ENCODE measurements around the gene PAXIP1.

Gene PAXIP1

DNA sequence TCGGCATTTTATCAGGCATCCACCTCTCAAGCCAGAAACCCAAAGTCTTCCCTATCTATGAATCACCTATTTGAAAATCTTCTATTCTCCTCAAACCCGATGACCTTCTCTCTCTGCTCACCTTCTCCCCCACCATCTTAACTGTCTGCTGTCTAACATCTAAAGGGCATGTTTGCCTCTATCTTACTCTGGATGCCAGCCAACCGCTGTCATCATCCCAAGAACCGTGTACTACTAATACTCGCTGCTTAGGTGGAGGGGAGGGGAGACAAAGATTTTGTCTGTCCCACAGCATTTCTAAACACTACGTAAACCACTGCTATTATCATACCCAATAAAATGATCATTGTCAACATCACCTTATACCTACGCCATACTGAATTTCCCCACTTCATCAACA, 29.5 kb downstream of the PAXIP1 start:
- H3K27me3 ChIP-seq (ENCODE audit: control insufficient read depth, insufficient read depth, low read length) = no peaks in the 10 kb centered on the region
- no peak overlapping the region for H3K9ac ChIP-seq (ENCODE audit: low read depth, low read length)
- no peaks in the 10 kb centered on the region for H3K4me1 ChIP-seq (ENCODE audit: control insufficient read depth, insufficient read depth, low read length)
- no peaks in the 10 kb centered on the region for H3K9me3 ChIP-seq (ENCODE audit: control insufficient read depth, insufficient read depth, low read length)
- H3K36me3 ChIP-seq (ENCODE audit: control insufficient read depth, insufficient read depth, low read length) = peaks cover 71% of the 10 kb centered on the region
- no peak overlapping the region for H3K27ac ChIP-seq (ENCODE audit: low read depth, low read length)
- no peak overlapping the region for H3K4me3 ChIP-seq (ENCODE audit: low read depth, low read length)

- Histone ChIP-seq H3K36me3 (ENCODE audit: control insufficient read depth, insufficient read depth, low read length) (peaks cover 74% of the 10 kb centered on the region), H3K27me3 (ENCODE audit: control insufficient read depth, insufficient read depth, low read length) (no peaks in the 10 kb centered on the region), H3K9ac (ENCODE audit: low read depth, low read length) (no peak overlapping the region), H3K4me3 (ENCODE audit: low read depth, low read length) (no peak overlapping the region), H3K9me3 (ENCODE audit: control insufficient read depth, insufficient read depth, low read length) (no peaks in the 10 kb centered on the region), H3K27ac (ENCODE audit: low read depth, low read length) (no peak overlapping the region), H3K4me1 (ENCODE audit: control insufficient read depth, insufficient read depth, low read length) (no peaks in the 10 kb centered on the region)
Measured at GRCh38 chr7:154968336-154969001, 34.5 kb downstream of the PAXIP1 start.

- H3K9ac ChIP-seq (ENCODE audit: low read depth, low read length) = no peak overlapping the region
- H3K4me3 ChIP-seq (ENCODE audit: low read depth, low read length) = no peak overlapping the region
- H3K27me3 ChIP-seq (ENCODE audit: control insufficient read depth, insufficient read depth, low read length) = no peaks in the 10 kb centered on the region
- H3K9me3 ChIP-seq (ENCODE audit: control insufficient read depth, insufficient read depth, low read length) = no peaks in the 10 kb centered on the region
- H3K4me1 ChIP-seq (ENCODE audit: control insufficient read depth, insufficient read depth, low read length) = no peaks in the 10 kb centered on the region
- no peak overlapping the region for H3K27ac ChIP-seq (ENCODE audit: low read depth, low read length)
- peaks cover 81% of the 10 kb centered on the region for H3K36me3 ChIP-seq (ENCODE audit: control insufficient read depth, insufficient read depth, low read length)
Measured at GRCh38 chr7:154967401-154967955, 35.4 kb downstream of the PAXIP1 start.

- no peaks in the 10 kb centered on the region for H3K27me3 ChIP-seq (ENCODE audit: control insufficient read depth, insufficient read depth, low read length)
- H3K36me3 ChIP-seq (ENCODE audit: control insufficient read depth, insufficient read depth, low read length) = peaks cover 99% of the 10 kb centered on the region
- H3K27ac ChIP-seq (ENCODE audit: low read depth, low read length) = no peak overlapping the region
- H3K9me3 ChIP-seq (ENCODE audit: control insufficient read depth, insufficient read depth, low read length) = no peaks in the 10 kb centered on the region
- H3K9ac ChIP-seq (ENCODE audit: low read depth, low read length) = no peak overlapping the region
- no peaks in the 10 kb centered on the region for H3K4me1 ChIP-seq (ENCODE audit: control insufficient read depth, insufficient read depth, low read length)
- no peak overlapping the region for H3K4me3 ChIP-seq (ENCODE audit: low read depth, low read length)
Measured at GRCh38 chr7:154965014-154965413, 37.9 kb downstream of the PAXIP1 start.

GRCh38 chr7:154960063-154960790, 42.7 kb downstream of the PAXIP1 start:
- Histone ChIP-seq H3K36me3 (ENCODE audit: control insufficient read depth, insufficient read depth, low read length) (peaks cover 97% of the 10 kb centered on the region), H3K9ac (ENCODE audit: low read depth, low read length) (no peak overlapping the region), H3K9me3 (ENCODE audit: control insufficient read depth, insufficient read depth, low read length) (no peaks in the 10 kb centered on the region), H3K4me1 (ENCODE audit: control insufficient read depth, insufficient read depth, low read length) (no peaks in the 10 kb centered on the region), H3K27me3 (ENCODE audit: control insufficient read depth, insufficient read depth, low read length) (no peaks in the 10 kb centered on the region), H3K4me3 (ENCODE audit: low read depth, low read length) (no peak overlapping the region), H3K27ac (ENCODE audit: low read depth, low read length) (no peak overlapping the region)

GRCh38 chr7:154956427-154956826, 46.5 kb downstream of the PAXIP1 start:
- H3K4me3 ChIP-seq (ENCODE audit: low read depth, low read length) = no peak overlapping the region
- no peaks in the 10 kb centered on the region for H3K4me1 ChIP-seq (ENCODE audit: control insufficient read depth, insufficient read depth, low read length)
- no peak overlapping the region for H3K9ac ChIP-seq (ENCODE audit: low read depth, low read length)
- peaks cover 93% of the 10 kb centered on the region for H3K36me3 ChIP-seq (ENCODE audit: control insufficient read depth, insufficient read depth, low read length)
- no peak overlapping the region for H3K27ac ChIP-seq (ENCODE audit: low read depth, low read length)
- H3K27me3 ChIP-seq (ENCODE audit: control insufficient read depth, insufficient read depth, low read length) = no peaks in the 10 kb centered on the region
- H3K9me3 ChIP-seq (ENCODE audit: control insufficient read depth, insufficient read depth, low read length) = no peaks in the 10 kb centered on the region

DNA sequence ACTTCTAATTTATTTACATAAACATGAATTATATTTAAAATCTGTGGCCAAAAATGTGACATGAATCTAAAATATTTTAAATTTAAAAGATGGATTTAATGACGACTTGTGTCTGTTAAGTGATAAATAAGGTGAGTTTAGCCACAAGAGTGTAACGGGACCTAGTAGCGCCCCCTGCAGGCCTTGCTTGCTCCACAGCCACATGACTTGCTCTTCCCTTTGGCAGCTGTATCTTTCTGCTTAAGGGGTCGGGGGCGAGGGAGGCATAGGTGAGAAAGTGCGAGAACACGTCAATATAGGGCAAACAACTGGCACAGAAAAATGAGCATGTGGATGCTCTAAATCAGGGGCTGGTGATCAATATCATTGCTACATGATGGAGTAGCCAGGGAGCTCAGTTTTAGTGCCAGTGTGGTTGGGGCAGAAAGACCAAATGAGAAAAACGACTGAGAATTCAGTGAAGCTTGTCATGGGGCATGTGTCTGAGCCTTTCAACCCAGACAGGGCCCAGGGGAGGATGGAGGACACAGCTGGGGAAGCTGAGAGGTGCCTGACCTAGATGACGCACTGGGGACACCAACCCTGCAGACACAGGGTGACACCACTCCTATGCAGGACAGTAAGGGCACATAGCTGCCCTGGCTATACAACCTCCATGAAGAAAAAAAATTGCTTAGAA, 49.8 kb downstream of the PAXIP1 start:
- H3K27ac ChIP-seq (ENCODE audit: low read depth, low read length) = no peak overlapping the region
- peaks cover 86% of the 10 kb centered on the region for H3K36me3 ChIP-seq (ENCODE audit: control insufficient read depth, insufficient read depth, low read length)
- no peak overlapping the region for H3K9ac ChIP-seq (ENCODE audit: low read depth, low read length)

GRCh38 chr7:154950960-154951359, 52.0 kb downstream of the PAXIP1 start:
- H3K36me3 ChIP-seq (ENCODE audit: control insufficient read depth, insufficient read depth, low read length) = peaks cover 90% of the 10 kb centered on the region

More for the DNA sequence above, 49.8 kb downstream of the PAXIP1 start:
- Histone ChIP-seq H3K4me3 (ENCODE audit: low read depth, low read length) (no peak overlapping the region), H3K27me3 (ENCODE audit: control insufficient read depth, insufficient read depth, low read length) (no peaks in the 10 kb centered on the region), H3K9me3 (ENCODE audit: control insufficient read depth, insufficient read depth, low read length) (no peaks in the 10 kb centered on the region), H3K4me1 (ENCODE audit: control insufficient read depth, insufficient read depth, low read length) (no peaks in the 10 kb centered on the region)

GRCh38 chr7:154947604-154948003, 55.3 kb downstream of the PAXIP1 start:
- Histone ChIP-seq H3K9ac (ENCODE audit: low read depth, low read length) (no peak overlapping the region), H3K36me3 (ENCODE audit: control insufficient read depth, insufficient read depth, low read length) (peaks cover 93% of the 10 kb centered on the region), H3K4me1 (ENCODE audit: control insufficient read depth, insufficient read depth, low read length) (no peaks in the 10 kb centered on the region), H3K9me3 (ENCODE audit: control insufficient read depth, insufficient read depth, low read length) (no peaks in the 10 kb centered on the region), H3K27me3 (ENCODE audit: control insufficient read depth, insufficient read depth, low read length) (no peaks in the 10 kb centered on the region), H3K27ac (ENCODE audit: low read depth, low read length) (no peak overlapping the region), H3K4me3 (ENCODE audit: low read depth, low read length) (no peak overlapping the region)

More at GRCh38 chr7:154950960-154951359, 52.0 kb downstream of the PAXIP1 start:
- Histone ChIP-seq H3K9ac (ENCODE audit: low read depth, low read length) (no peak overlapping the region), H3K27ac (ENCODE audit: low read depth, low read length) (no peak overlapping the region), H3K4me1 (ENCODE audit: control insufficient read depth, insufficient read depth, low read length) (no peaks in the 10 kb centered on the region), H3K9me3 (ENCODE audit: control insufficient read depth, insufficient read depth, low read length) (no peaks in the 10 kb centered on the region), H3K4me3 (ENCODE audit: low read depth, low read length) (no peak overlapping the region), H3K27me3 (ENCODE audit: control insufficient read depth, insufficient read depth, low read length) (no peaks in the 10 kb centered on the region)

DNA sequence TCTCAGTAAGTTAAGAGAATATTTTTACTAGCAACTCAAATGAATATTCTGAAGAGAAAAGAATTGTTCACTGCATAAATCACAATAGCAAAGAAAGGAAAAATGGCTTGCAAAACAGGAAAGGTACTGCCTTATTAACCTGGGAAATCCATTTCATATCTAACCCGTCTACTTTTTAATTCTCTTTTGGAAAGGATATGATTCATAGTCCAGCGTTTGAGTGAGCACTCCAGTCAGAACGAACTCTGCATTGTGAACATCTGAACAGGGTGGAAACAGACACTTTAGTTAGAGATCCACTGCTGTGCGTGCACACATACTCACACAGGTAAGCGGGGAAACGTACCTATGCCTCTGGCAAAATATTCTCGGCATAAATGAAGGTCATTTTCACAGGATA, 56.8 kb downstream of the PAXIP1 start:
- H3K9me3 ChIP-seq (ENCODE audit: control insufficient read depth, insufficient read depth, low read length) = no peaks in the 10 kb centered on the region
- H3K36me3 ChIP-seq (ENCODE audit: control insufficient read depth, insufficient read depth, low read length) = peaks cover 80% of the 10 kb centered on the region
- no peak overlapping the region for H3K4me3 ChIP-seq (ENCODE audit: low read depth, low read length)
- no peak overlapping the region for H3K9ac ChIP-seq (ENCODE audit: low read depth, low read length)
- H3K27me3 ChIP-seq (ENCODE audit: control insufficient read depth, insufficient read depth, low read length) = no peaks in the 10 kb centered on the region
- H3K27ac ChIP-seq (ENCODE audit: low read depth, low read length) = no peak overlapping the region
- H3K4me1 ChIP-seq (ENCODE audit: control insufficient read depth, insufficient read depth, low read length) = no peaks in the 10 kb centered on the region

- Histone ChIP-seq H3K36me3 (ENCODE audit: control insufficient read depth, insufficient read depth, low read length) (peaks cover 59% of the 10 kb centered on the region), H3K4me1 (ENCODE audit: control insufficient read depth, insufficient read depth, low read length) (no peaks in the 10 kb centered on the region), H3K27me3 (ENCODE audit: control insufficient read depth, insufficient read depth, low read length) (no peaks in the 10 kb centered on the region), H3K9me3 (ENCODE audit: control insufficient read depth, insufficient read depth, low read length) (peaks cover 9% of the 10 kb centered on the region), H3K9ac (ENCODE audit: low read depth, low read length) (no peak overlapping the region), H3K27ac (ENCODE audit: low read depth, low read length) (no peak overlapping the region), H3K4me3 (ENCODE audit: low read depth, low read length) (no peak overlapping the region)
Measured at GRCh38 chr7:154943906-154944305, 59.0 kb downstream of the PAXIP1 start.

All from HUES48 (cell line).